Measurements from ENCODE around the gene PRCP. TPM values are rescaled to one million over a fixed set of nuclear protein-coding genes. Genes with fewer than 3 reads are reported as not detected.

PRCP gene
- total RNA-seq, 2 donors from 2014 or later = 46.8 to 55.9 TPM

DNA sequence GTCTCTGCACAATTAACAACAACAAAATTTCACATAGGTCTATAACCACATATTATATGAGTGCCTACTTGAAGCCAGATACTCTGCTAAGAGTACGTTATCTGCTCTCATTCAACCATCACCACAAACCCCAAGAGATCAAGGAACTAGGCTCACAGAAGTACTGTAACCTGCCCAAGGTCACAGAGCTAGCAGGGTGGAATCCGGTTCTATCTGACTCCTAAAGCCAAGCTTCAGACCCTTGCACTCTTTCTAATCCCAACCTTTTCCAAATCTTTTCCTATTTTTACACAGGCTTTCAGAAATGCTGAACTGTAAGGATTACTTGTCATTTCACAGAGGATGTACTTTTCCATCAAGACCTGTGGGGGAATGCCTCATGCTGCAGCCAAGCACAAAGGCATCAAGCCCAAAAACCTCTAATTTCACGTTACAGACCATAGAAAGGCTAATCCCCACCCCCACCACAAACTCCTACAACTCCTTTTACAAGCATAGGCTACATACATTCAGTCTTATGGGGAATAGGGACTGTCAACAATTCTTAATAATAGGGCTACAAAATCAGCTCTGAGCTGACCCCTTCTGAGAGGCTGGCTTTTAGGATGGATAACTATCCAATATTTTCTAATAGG lies 927 bp downstream of the PRCP start:
- peaks cover 11 to 26% of the 10 kb centered on the region in 2 donors for H3K4me1 ChIP-seq (ENCODE audit: control insufficient read depth in 1 of 2, low read depth in 2 of 2)
- ATAC-seq (ENCODE audit: insufficient number of reproducible peaks, low FRiP score, low read depth) = no peak
- H3K4me3 ChIP-seq = peak overlapping the region; percentile 92
- peak overlapping the region in 1 of 2 donors; percentile 93 for H3K27ac ChIP-seq
- H3K36me3 ChIP-seq = no peaks in the 10 kb centered on the region
- no peak for DNase-seq (ENCODE audit: low spot score)
- no peaks in the 10 kb centered on the region for H3K27me3 ChIP-seq (replicated peaks; ENCODE audit: insufficient read depth)
- no peaks in the 10 kb centered on the region for H3K9me3 ChIP-seq
- TF ChIP-seq CTCF (IDR thresholded peaks at IDR 0.05) = no peak

- H3K4me1 ChIP-seq (ENCODE audit: control insufficient read depth in 1 of 2, low read depth in 2 of 2) = peaks cover 11 to 26% of the 10 kb centered on the region in 2 donors
- no peaks in the 10 kb centered on the region for H3K9me3 ChIP-seq
- no peaks in the 10 kb centered on the region for H3K27me3 ChIP-seq (replicated peaks; ENCODE audit: insufficient read depth)
- no peaks in the 10 kb centered on the region for H3K36me3 ChIP-seq
- H3K27ac ChIP-seq = no peak overlapping the region
- no peak overlapping the region for H3K4me3 ChIP-seq
- ATAC-seq (ENCODE audit: insufficient number of reproducible peaks, low FRiP score, low read depth) (no peak), DNase-seq (ENCODE audit: low spot score) (no peak)
- TF ChIP-seq CTCF (IDR thresholded peaks at IDR 0.05) = no peak
Measured at GRCh38 chr11:82898241-82898640, 2.0 kb downstream of the PRCP start.

DNA sequence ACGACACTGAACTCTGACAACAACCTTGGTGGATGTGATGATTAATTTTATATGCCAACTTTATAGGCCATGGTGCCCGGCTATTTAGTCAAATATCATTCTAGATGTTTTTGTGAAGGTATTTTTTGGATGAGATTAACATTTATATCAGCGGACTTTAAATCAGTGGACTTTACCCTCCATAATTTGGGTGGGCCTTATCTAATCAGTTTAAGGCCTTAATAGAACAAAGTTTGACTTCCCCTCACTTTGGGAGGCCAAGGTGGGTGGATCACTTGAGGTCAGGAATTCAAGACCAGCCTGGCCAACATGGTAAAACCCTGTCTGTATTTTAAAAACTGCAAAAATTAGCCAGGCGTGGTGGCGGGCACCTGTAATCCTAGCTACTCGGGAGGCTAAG lies 4.0 kb downstream of the PRCP start:
- TF ChIP-seq CTCF (IDR thresholded peaks at IDR 0.05) = no peak
- no peak for ATAC-seq (ENCODE audit: insufficient number of reproducible peaks, low FRiP score, low read depth)
- H3K27me3 ChIP-seq (replicated peaks; ENCODE audit: insufficient read depth) = no peaks in the 10 kb centered on the region
- H3K9me3 ChIP-seq = no peaks in the 10 kb centered on the region
- no peak for DNase-seq (ENCODE audit: low spot score)
- H3K4me3 ChIP-seq = no peak overlapping the region
- H3K4me1 ChIP-seq (ENCODE audit: control insufficient read depth in 1 of 2, low read depth in 2 of 2) = peaks cover 8 to 21% of the 10 kb centered on the region in 2 donors
- H3K27ac ChIP-seq = no peak overlapping the region
- H3K36me3 ChIP-seq = no peaks in the 10 kb centered on the region

DNA sequence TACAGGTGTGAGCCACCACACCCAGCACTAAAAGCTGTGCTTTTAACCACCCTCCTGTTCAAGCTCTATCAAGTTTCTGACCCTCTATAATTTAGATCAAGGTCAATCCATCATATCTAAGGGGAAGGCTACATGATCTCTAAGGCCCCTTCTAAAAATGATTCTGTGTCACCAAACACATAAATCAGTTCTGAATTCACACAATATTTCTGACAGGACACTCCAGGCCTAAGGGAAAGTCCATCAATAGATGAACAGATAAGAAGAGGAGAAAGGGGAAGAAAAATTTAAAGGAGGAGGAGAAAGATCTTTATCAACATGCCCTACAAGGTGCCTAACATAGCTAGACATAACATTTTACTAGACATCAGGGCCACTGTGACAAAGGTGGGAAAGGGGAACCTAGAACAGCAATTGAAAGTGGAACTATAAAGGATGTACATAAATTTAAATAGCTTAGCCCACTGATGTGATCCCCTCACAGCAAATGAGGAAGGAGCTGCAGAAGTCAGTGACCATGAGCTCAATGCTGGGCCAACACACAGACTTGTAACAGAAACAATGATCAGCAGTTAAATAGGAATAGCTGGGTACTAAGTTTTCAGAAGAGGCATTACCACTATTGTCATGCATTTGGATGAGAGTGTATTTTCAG lies 4.7 kb downstream of the PRCP start:
- H3K27me3 ChIP-seq (replicated peaks; ENCODE audit: insufficient read depth) = no peaks in the 10 kb centered on the region
- H3K36me3 ChIP-seq = no peaks in the 10 kb centered on the region
- no peak for DNase-seq (ENCODE audit: low spot score)
- TF ChIP-seq CTCF (IDR thresholded peaks at IDR 0.05) = no peak
- no peak overlapping the region for H3K4me3 ChIP-seq
- H3K9me3 ChIP-seq = no peaks in the 10 kb centered on the region
- ATAC-seq (ENCODE audit: insufficient number of reproducible peaks, low FRiP score, low read depth) = no peak
- peaks cover 8 to 21% of the 10 kb centered on the region in 2 donors for H3K4me1 ChIP-seq (ENCODE audit: control insufficient read depth in 1 of 2, low read depth in 2 of 2)
- H3K27ac ChIP-seq = no peak overlapping the region

DNA sequence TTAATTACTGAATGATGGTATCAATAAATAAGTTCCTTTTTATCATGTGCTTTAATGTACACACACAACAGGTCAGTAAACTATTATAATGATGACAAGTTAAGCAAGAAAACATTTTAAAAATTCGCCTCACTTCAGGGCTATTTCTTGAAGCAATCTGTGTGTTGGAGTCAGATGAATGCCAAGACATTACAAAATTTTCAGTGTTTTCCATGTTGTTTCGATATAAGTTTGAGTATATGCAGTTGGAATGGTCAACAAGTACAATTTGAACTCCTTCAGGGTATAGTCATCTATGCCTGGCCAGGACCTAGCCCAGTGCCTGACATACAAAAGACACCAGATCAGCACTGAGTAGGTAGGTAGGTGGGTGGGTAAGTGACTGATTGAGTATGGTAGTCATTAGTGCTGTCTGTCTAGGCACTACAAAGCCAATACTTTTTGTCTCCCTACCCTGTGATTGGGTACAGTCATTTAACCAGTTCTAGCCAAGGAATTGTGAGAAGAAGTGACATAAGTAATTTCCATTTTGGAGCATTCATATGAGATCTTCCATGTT lies 7.5 kb downstream of the PRCP start:
- no peaks in the 10 kb centered on the region for H3K9me3 ChIP-seq
- DNase-seq (ENCODE audit: low spot score) (no peak), ATAC-seq (ENCODE audit: insufficient number of reproducible peaks, low FRiP score, low read depth) (no peak)
- no peaks in the 10 kb centered on the region for H3K27me3 ChIP-seq (replicated peaks; ENCODE audit: insufficient read depth)
- H3K27ac ChIP-seq = no peak overlapping the region
- no peaks in the 10 kb centered on the region for H3K36me3 ChIP-seq
- H3K4me1 ChIP-seq (ENCODE audit: control insufficient read depth in 1 of 2, low read depth in 2 of 2) = peaks cover 0 to under 1% of the 10 kb centered on the region in 2 donors
- H3K4me3 ChIP-seq = no peak overlapping the region
- no peak for TF ChIP-seq CTCF (IDR thresholded peaks at IDR 0.05)

Data from thoracic aorta (tissue), 2 donors.